Left lung (tissue), 10 donors: ENCODE results near the gene JAZF1. TPM values are rescaled to one million over a fixed set of nuclear protein-coding genes. Genes with fewer than 3 reads are reported as not detected.

Experiments used
- ATAC-seq: fragments of 200-7000 bp; cut with Tn5 transposase; one replicate; pipeline ENCODE4 v1.9.1; 2020; ENCODE audit warnings: moderate library complexity
- DNase-seq, 4 donors: peaks; one replicate each; pipeline ENCODE4 v3.0.0-alpha.2; 2013 to 2020
- H3K27ac ChIP-seq, 2 donors: fragments of 200-600 bp; sonication (generic) in 1 of 2; one replicate each; pipeline versions ENCODE4 v1.5.0 to v1.8.0; 2020 to 2021
- H3K27me3 ChIP-seq, 2 donors: fragments of 200-600 bp; sonication (generic) in 1 of 2; one replicate each; pipeline versions ENCODE4 v1.5.0 to v1.8.0; 2020 to 2021
- H3K36me3 ChIP-seq, 2 donors: fragments of 200-600 bp; sonication (generic) in 1 of 2; one replicate each; pipeline versions ENCODE4 v1.5.0 to v1.8.0; 2020 to 2021
- H3K4me1 ChIP-seq, 2 donors: fragments of 200-600 bp; one replicate each; pipeline ENCODE4 v1.8.0; 2021
- H3K4me3 ChIP-seq, 2 donors: fragments of 200-600 bp; sonication (generic) in 1 of 2; one replicate each; pipeline versions ENCODE4 v1.5.0 to v1.8.0; 2020 to 2021; ENCODE audit warnings: mild to moderate bottlenecking in 1 of 2
- H3K9me3 ChIP-seq, 2 donors: fragments of 200-600 bp; sonication (generic) in 1 of 2; one replicate each; pipeline versions ENCODE4 v1.5.0 to v1.8.0; 2020 to 2021
- intact Hi-C, 2 donors: fragments of 100-400 bp; cut with DNase I; formaldehyde crosslinking; loops; one replicate each; pipeline versions ENCODE4 v1.11.2 to v1.14.2; 2022
- polyA plus RNA-seq, 6 donors: library from polyadenylated mRNA; unstranded; fragments of 120-200 nt; gene quantifications; one replicate each; pipeline ENCODE4 v1.2.1, GENCODE V29; 2013; ENCODE audit not compliant: insufficient read length in 6 of 6
- total RNA-seq, 2 donors: library from RNA; stranded (reverse); fragmentation: NEBNext Ultra II Directional; extraction: Animal tissue kit (Norgen Biotek cat#: 25700); gene quantifications; one replicate each; pipeline ENCODE4 v1.2.1, GENCODE V29; 2021
- TF ChIP-seq, protein P1 (sequence below), 2 donors: fragments of 200-600 bp; sonication (generic) in 1 of 2; IDR thresholded peaks; one replicate each; pipeline versions ENCODE4 v1.5.0 to v1.8.0; 2021; ENCODE audit warnings: antibody characterized with exemption in 2 of 2
- donor health status: DM: no; HTN: yes; CAD: no.
- donor health status: DM: no; HTN: no; CAD: no.

JAZF1 gene
- total and polyA plus RNA-seq, 8 donors = 11.1 to 18.2 (median 13.8) TPM

DNA sequence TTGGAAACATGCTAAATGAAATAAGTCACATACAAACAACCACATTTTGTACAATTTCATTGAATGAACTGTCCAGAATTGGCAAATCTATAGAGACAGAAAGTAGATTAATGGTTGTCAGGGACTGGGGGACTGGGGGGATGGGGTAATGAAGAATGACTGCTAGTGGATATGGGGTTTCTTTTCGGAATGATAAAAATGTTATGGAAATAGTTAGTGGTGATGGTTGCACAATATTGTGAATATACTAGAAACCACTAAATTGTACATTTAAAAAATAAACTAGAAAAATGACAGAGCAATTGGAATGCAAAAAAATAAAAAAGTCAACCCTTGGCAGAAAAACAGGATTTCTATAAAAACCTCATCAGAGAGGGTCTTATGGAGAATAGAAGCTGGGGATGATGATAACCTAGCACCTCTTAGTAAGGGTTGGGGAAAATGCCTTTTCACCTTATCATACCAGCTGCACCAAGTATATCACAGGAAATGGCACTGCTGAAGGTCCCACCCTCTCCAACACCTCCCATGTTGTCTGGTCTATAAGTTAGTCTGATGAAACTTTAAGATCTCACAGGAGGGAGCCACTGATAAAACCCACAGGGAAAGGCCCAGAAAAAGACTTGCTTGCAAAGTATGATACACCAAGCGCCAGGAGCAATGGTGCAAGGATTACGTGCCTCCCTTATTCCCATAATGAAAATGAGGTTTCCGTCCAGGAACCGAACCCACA is 23.1 kb upstream of the JAZF1 start:
- H3K4me1 ChIP-seq = no peaks in the 10 kb centered on the region
- H3K4me3 ChIP-seq = no peak overlapping the region
- TF ChIP-seq, protein P1, sequence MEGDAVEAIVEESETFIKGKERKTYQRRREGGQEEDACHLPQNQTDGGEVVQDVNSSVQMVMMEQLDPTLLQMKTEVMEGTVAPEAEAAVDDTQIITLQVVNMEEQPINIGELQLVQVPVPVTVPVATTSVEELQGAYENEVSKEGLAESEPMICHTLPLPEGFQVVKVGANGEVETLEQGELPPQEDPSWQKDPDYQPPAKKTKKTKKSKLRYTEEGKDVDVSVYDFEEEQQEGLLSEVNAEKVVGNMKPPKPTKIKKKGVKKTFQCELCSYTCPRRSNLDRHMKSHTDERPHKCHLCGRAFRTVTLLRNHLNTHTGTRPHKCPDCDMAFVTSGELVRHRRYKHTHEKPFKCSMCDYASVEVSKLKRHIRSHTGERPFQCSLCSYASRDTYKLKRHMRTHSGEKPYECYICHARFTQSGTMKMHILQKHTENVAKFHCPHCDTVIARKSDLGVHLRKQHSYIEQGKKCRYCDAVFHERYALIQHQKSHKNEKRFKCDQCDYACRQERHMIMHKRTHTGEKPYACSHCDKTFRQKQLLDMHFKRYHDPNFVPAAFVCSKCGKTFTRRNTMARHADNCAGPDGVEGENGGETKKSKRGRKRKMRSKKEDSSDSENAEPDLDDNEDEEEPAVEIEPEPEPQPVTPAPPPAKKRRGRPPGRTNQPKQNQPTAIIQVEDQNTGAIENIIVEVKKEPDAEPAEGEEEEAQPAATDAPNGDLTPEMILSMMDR (IDR thresholded peaks at IDR 0.05) = no peak
- no peaks in the 10 kb centered on the region for H3K27me3 ChIP-seq
- H3K36me3 ChIP-seq = no peaks in the 10 kb centered on the region
- ATAC-seq = no peak
- H3K27ac ChIP-seq = no peak overlapping the region
- no peak for DNase-seq
- intact Hi-C loops = no loop called here
- H3K9me3 ChIP-seq = no peaks in the 10 kb centered on the region

DNA sequence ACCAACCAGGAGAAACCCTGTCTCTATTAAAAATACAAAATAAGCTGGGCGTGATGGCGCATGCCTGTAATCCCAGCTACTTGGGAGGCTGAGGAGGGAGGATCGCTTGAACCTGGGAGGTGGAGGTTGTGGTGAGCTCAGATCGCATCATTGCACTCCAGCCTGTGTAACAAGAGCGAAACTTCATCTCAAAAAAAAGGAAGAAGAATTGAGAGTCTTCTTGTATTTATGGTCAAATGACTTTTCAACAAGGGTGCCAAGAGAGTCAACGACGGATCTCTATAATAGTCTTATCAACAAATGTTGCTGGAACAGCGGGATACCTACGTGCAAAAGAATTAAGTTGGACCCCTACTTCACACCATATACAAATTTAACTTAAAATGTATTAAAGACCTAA is 21.6 kb upstream of the JAZF1 start:
- Histone ChIP-seq H3K4me3 (no peak overlapping the region), H3K36me3 (no peaks in the 10 kb centered on the region), H3K27ac (no peak overlapping the region), H3K4me1 (no peaks in the 10 kb centered on the region), H3K9me3 (no peaks in the 10 kb centered on the region), H3K27me3 (no peaks in the 10 kb centered on the region)
- no peak for ATAC-seq
- intact Hi-C loops = no loop called here
- DNase-seq = no peak
- TF ChIP-seq, protein P1 (IDR thresholded peaks at IDR 0.05) = no peak

DNA sequence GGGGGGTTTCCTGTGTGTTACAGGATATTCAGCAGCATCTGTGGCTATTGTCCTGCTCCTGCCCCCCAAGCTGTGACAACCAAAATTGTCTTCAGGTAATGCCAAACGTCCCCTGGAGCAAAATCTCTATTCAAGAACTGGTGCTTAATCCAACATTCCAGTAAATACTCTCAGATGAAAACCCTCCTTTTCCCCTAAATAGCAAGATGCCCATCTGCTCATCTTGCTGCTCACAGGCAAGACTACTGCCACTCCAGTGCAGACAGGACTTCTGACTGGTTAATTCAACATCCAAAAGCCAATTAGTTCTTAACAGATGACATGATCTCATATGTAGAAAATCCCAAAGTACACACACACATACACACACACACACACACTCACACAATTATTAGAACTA is 20.5 kb upstream of the JAZF1 start:
- no peaks in the 10 kb centered on the region for H3K27me3 ChIP-seq
- H3K4me3 ChIP-seq = no peak overlapping the region
- H3K36me3 ChIP-seq = no peaks in the 10 kb centered on the region
- ATAC-seq (no peak), DNase-seq (no peak)
- no peaks in the 10 kb centered on the region for H3K4me1 ChIP-seq
- TF ChIP-seq, protein P1 (IDR thresholded peaks at IDR 0.05) = no peak
- H3K27ac ChIP-seq = no peak overlapping the region
- intact Hi-C loops = no loop called here
- no peaks in the 10 kb centered on the region for H3K9me3 ChIP-seq

DNA sequence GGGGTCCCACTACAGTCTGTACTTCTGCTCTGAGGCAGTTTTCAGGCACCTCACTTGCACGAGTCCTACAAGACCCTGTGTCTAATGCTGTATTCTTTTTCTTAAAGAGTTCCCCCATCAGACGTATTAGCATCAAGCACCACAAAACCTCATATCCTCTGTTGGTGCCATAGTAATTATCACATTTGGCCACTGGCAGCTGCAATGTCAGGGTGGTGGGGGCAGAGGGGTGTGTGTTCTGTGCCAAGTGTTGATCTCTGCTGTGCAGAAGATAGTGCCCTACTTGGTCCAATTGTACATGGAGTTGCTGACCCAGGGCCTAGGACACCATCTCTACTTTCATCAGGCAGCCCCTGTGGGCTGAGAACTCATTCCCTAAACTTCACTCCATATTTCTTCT is 20.0 kb upstream of the JAZF1 start:
- intact Hi-C loops = no loop called here
- no peak for ATAC-seq

DNA sequence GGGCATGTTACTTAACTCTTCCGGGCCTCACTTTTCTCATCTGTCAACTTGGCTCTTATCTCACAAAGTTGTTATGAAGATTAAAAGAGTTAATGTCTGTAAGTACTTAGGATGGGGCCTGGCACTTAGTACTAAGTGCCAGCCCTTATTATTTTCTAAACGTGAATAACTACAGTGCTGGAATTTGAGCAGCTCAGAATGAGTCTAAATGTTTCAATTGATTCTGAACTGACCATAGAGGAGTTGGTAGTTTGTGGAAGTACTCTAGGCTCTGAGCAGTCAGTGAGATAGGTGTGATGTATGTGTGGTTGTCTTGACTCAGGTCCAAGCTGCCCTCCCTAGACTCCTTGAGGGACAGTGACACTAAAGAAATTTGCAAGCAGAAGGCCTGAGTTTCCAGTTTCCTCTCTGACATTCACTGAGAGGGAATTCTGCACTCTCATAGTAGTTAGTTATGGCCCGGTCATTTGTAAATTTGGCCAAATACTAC is 18.5 kb upstream of the JAZF1 start:
- TF ChIP-seq, protein P1 (IDR thresholded peaks at IDR 0.05) = no peak
- no peaks in the 10 kb centered on the region for H3K27me3 ChIP-seq
- no peaks in the 10 kb centered on the region for H3K36me3 ChIP-seq
- no peak overlapping the region for H3K4me3 ChIP-seq
- intact Hi-C loops = no loop called here
- no peak for DNase-seq
- H3K27ac ChIP-seq = no peak overlapping the region
- no peaks in the 10 kb centered on the region for H3K4me1 ChIP-seq
- ATAC-seq = no peak
- H3K9me3 ChIP-seq = no peaks in the 10 kb centered on the region

More for the DNA sequence above, 20.0 kb upstream of the JAZF1 start:
- TF ChIP-seq, protein P1 (IDR thresholded peaks at IDR 0.05) = no peak
- Histone ChIP-seq H3K27ac (no peak overlapping the region), H3K9me3 (no peaks in the 10 kb centered on the region), H3K36me3 (no peaks in the 10 kb centered on the region), H3K4me3 (no peak overlapping the region), H3K4me1 (no peaks in the 10 kb centered on the region), H3K27me3 (no peaks in the 10 kb centered on the region)
- DNase-seq = no peak
